Measurements from ENCODE around the gene AKAP8. TPM values are rescaled to one million over a fixed set of nuclear protein-coding genes. Genes with fewer than 3 reads are reported as not detected.

Gene AKAP8
- total RNA-seq, 1 experiment from 2014 or later, result 50.8 TPM

DNA sequence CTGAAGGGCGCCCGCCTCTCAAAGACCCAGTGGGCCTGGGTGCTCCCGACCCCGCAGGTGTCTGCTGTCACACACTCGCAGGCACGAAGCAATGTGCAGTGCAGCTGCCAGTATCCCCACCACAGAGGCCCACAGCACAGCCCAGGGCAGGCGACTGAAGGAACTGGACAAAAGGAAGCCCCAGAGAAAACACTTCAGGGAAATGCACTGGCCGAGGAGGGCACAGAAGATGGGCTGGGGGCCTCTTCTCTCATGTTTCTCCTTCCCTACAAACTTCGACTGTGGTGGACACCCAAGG, 10.0 kb downstream of the AKAP8 start:
- in situ Hi-C loops (cut with HindIII; ENCODE audit: low pct_unique_long_range_greater_than_20kb, low sequenced_read_pairs), result no loop called here
- CTCF ChIA-PET, result interaction anchor here (0.6 kb wide), 1 partner anchor 278 kb away, joined by 6 read pairs; no protein-coding TSS in a partner anchor

DNA sequence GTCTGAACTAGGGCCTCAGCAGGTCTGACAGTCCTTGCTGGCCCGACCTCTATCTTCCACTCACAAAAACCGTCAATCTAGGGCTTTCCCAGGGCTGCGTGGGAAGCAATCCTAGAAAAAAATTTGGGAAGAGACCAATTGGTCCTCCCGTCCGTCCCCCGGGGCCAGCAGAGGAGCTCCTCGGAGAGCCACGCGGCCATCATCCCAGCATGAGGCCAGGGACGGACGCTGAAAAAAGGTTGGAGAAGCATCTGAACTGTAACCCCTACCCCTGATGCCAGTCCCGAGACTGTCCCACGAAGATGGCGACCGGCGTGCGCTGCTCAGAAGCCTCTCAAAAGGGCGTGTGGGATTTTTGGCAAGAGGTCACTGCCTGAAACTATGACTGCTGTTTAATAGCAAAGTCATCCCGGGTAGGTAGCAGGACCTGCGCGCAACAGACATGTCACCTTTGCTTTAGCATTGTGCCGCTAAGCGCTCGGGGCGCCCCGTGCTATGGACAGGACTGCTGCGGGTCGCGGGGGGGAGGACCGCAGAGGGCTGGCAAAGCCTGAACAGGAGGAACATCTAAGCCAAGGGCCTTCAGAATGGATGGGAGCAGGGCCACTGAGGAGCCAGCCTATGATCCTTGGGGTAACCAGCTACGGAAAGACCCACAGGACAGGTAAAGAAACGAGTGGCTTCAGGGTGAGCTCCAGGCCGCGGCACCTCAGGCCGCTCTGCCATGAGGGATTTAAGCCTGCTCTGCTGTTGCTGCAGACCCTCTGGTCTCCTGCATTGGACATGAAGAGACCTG, 10.6 kb downstream of the AKAP8 start:
- intact Hi-C loops (cut with micrococcal nuclease; ENCODE audit: unreplicated experiment) (no loop called here), in situ Hi-C loops (cut with HindIII; ENCODE audit: low pct_unique_long_range_greater_than_20kb, low sequenced_read_pairs) (no loop called here)
- H3K4me3 ChIP-seq (ENCODE audit: low read depth in 2 of 2, low read length in 2 of 2), result no peak overlapping the region
- no peaks in the 10 kb centered on the region for H3K27me3 ChIP-seq (ENCODE audit: control insufficient read depth, insufficient read depth, low read length)
- no peaks in the 10 kb centered on the region for H3K4me1 ChIP-seq (ENCODE audit: control insufficient read depth, insufficient read depth, low read length)
- TF ChIP-seq SIN3A (IDR thresholded peaks at IDR 0.05; ENCODE audit: borderline replicate concordance, insufficient read depth, low read depth, low read length) (no peak), POLR2AphosphoS5 (IDR thresholded peaks at IDR 0.05; ENCODE audit: low read depth, low read length) (no peak), TCF7L2 (IDR thresholded peaks at IDR 0.05; ENCODE audit: low read depth, low read length) (no peak)
- TF ChIP-seq, protein P1, sequence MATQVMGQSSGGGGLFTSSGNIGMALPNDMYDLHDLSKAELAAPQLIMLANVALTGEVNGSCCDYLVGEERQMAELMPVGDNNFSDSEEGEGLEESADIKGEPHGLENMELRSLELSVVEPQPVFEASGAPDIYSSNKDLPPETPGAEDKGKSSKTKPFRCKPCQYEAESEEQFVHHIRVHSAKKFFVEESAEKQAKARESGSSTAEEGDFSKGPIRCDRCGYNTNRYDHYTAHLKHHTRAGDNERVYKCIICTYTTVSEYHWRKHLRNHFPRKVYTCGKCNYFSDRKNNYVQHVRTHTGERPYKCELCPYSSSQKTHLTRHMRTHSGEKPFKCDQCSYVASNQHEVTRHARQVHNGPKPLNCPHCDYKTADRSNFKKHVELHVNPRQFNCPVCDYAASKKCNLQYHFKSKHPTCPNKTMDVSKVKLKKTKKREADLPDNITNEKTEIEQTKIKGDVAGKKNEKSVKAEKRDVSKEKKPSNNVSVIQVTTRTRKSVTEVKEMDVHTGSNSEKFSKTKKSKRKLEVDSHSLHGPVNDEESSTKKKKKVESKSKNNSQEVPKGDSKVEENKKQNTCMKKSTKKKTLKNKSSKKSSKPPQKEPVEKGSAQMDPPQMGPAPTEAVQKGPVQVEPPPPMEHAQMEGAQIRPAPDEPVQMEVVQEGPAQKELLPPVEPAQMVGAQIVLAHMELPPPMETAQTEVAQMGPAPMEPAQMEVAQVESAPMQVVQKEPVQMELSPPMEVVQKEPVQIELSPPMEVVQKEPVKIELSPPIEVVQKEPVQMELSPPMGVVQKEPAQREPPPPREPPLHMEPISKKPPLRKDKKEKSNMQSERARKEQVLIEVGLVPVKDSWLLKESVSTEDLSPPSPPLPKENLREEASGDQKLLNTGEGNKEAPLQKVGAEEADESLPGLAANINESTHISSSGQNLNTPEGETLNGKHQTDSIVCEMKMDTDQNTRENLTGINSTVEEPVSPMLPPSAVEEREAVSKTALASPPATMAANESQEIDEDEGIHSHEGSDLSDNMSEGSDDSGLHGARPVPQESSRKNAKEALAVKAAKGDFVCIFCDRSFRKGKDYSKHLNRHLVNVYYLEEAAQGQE (IDR thresholded peaks at IDR 0.05; ENCODE audit: insufficient read depth in 1 of 2, low read depth in 2 of 2, low read length in 1 of 2), result no peak
- TF ChIP-seq, protein P2, sequence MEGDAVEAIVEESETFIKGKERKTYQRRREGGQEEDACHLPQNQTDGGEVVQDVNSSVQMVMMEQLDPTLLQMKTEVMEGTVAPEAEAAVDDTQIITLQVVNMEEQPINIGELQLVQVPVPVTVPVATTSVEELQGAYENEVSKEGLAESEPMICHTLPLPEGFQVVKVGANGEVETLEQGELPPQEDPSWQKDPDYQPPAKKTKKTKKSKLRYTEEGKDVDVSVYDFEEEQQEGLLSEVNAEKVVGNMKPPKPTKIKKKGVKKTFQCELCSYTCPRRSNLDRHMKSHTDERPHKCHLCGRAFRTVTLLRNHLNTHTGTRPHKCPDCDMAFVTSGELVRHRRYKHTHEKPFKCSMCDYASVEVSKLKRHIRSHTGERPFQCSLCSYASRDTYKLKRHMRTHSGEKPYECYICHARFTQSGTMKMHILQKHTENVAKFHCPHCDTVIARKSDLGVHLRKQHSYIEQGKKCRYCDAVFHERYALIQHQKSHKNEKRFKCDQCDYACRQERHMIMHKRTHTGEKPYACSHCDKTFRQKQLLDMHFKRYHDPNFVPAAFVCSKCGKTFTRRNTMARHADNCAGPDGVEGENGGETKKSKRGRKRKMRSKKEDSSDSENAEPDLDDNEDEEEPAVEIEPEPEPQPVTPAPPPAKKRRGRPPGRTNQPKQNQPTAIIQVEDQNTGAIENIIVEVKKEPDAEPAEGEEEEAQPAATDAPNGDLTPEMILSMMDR (IDR thresholded peaks at IDR 0.05), result no peak
- H3K27ac ChIP-seq (ENCODE audit: low read length), result no peak overlapping the region
- DNase-seq (ENCODE audit: low read depth, low spot score), result no peak
- H3K9me3 ChIP-seq (ENCODE audit: control insufficient read depth, insufficient read depth, low read depth, low read length), result no peaks in the 10 kb centered on the region
- ATAC-seq, result no peak
- H3K36me3 ChIP-seq (ENCODE audit: control insufficient read depth, insufficient read depth, low read length), result no peaks in the 10 kb centered on the region
- POLR2A ChIA-PET, result no interaction called here
- no TSS peak for BruUV-seq (replicated peaks)
- CTCF ChIA-PET, result interaction anchor here (0.6 kb wide), 1 partner anchor 277 kb away, joined by 6 read pairs; no protein-coding TSS in a partner anchor

More for the DNA sequence above, 10.0 kb downstream of the AKAP8 start:
- no peaks in the 10 kb centered on the region for H3K36me3 ChIP-seq (ENCODE audit: control insufficient read depth, insufficient read depth, low read length)
- ATAC-seq, result no peak
- H3K9me3 ChIP-seq (ENCODE audit: control insufficient read depth, insufficient read depth, low read depth, low read length), result no peaks in the 10 kb centered on the region
- no peak overlapping the region for H3K27ac ChIP-seq (ENCODE audit: low read length)
- DNase-seq (ENCODE audit: low read depth, low spot score), result no peak
- intact Hi-C loops (cut with micrococcal nuclease; ENCODE audit: unreplicated experiment), result no loop called here
- no peaks in the 10 kb centered on the region for H3K27me3 ChIP-seq (ENCODE audit: control insufficient read depth, insufficient read depth, low read length)
- no peak overlapping the region for H3K4me3 ChIP-seq (ENCODE audit: low read depth in 2 of 2, low read length in 2 of 2)
- BruUV-seq (replicated peaks), result no TSS peak
- POLR2A ChIA-PET, result no interaction called here
- no peaks in the 10 kb centered on the region for H3K4me1 ChIP-seq (ENCODE audit: control insufficient read depth, insufficient read depth, low read length)
- no peak for TF ChIP-seq TCF7L2 (IDR thresholded peaks at IDR 0.05; ENCODE audit: low read depth, low read length)
- no peak for TF ChIP-seq SIN3A (IDR thresholded peaks at IDR 0.05; ENCODE audit: borderline replicate concordance, insufficient read depth, low read depth, low read length)
- TF ChIP-seq, protein P2 (IDR thresholded peaks at IDR 0.05), result no peak
- no peak for TF ChIP-seq POLR2AphosphoS5 (IDR thresholded peaks at IDR 0.05; ENCODE audit: low read depth, low read length)
- TF ChIP-seq, protein P1 (IDR thresholded peaks at IDR 0.05; ENCODE audit: insufficient read depth in 1 of 2, low read depth in 2 of 2, low read length in 1 of 2), result no peak
